ENCODE data around the gene ADAP1.

- TF ChIP-seq CTCF (IDR thresholded peaks at IDR 0.05; ENCODE audit: low read length) (no peak), EZH2 (IDR thresholded peaks at IDR 0.05; ENCODE audit: borderline replicate concordance, low read length) (no peak)
These were observed 9.7 kb downstream of the ADAP1 start for GRCh38 chr7:944744-945143.
